Smooth muscle cell (in vitro differentiated cells): ENCODE data around the gene NDUFS7. TPM values are rescaled to one million over a fixed set of nuclear protein-coding genes. Genes with fewer than 3 reads are reported as not detected.

Experiments used
- DNase-seq: peaks from one replicate; lab custom pipeline; 2025; ENCODE audit not compliant: unreplicated experiment; lab: John Stamatoyannopoulos, UW
- H2AFZ ChIP-seq: fragments of 200-600 bp; sonication (generic); 2 replicates; pipeline ENCODE4 v1.6.0; 2016; ENCODE audit warnings: antibody characterized with exemption, low read depth, mild to moderate bottlenecking
- H3F3A ChIP-seq: fragments of 200-600 bp; sonication (generic); 2 replicates; pipeline ENCODE4 v1.6.0; 2017; ENCODE audit warnings: antibody characterized with exemption, low read depth
- H3K27ac ChIP-seq: fragments of 200-600 bp; sonication (generic); 2 replicates; pipeline ENCODE4 v1.5.1; 2016; ENCODE audit warnings: low read depth, mild to moderate bottlenecking
- H3K27me3 ChIP-seq: fragments of 200-600 bp; sonication (generic); 2 replicates; pipeline ENCODE4 v1.6.1; 2016; ENCODE audit warnings: low read depth, mild to moderate bottlenecking
- H3K36me3 ChIP-seq: fragments of 200-600 bp; sonication (generic); 2 replicates; pipeline ENCODE4 v1.5.1; 2016; ENCODE audit warnings: low read depth
- H3K4me1 ChIP-seq: fragments of 200-600 bp; sonication (generic); 2 replicates; pipeline ENCODE4 v1.5.1; 2016; ENCODE audit warnings: low read depth
- H3K4me2 ChIP-seq: fragments of 200-600 bp; sonication (generic); 2 replicates; pipeline ENCODE4 v1.6.0; 2016; ENCODE audit warnings: mild to moderate bottlenecking
- H3K4me3 ChIP-seq: fragments of 200-600 bp; sonication (generic); 2 replicates; pipeline ENCODE4 v1.5.1; 2016; ENCODE audit warnings: mild to moderate bottlenecking
- H3K79me2 ChIP-seq: fragments of 200-600 bp; sonication (generic); 2 replicates; pipeline ENCODE4 v1.6.0; 2016; ENCODE audit warnings: low read depth, mild to moderate bottlenecking
- H3K9ac ChIP-seq: fragments of 200-600 bp; sonication (generic); 2 replicates; pipeline ENCODE4 v1.6.0; 2016; ENCODE audit warnings: low read depth
- H3K9me3 ChIP-seq: fragments of 200-600 bp; sonication (generic); replicated peaks from 2 replicates; pipeline ENCODE4 v1.5.1; 2016; ENCODE audit warnings: low read depth
- H4K20me1 ChIP-seq: fragments of 200-600 bp; sonication (generic); 2 replicates; pipeline ENCODE4 v1.6.0; 2016; ENCODE audit warnings: low read depth
- whole genome bisulfite sequencing: methylation state at CpG from one replicate; pipeline ENCODE4 v1.1.7; 2016; ENCODE audit warnings: low lambda C conversion rate; 5-methylcytosine and 5-hydroxymethylcytosine counted together
- polyA plus RNA-seq: library from polyadenylated mRNA; unstranded; fragments of >200 nt; fragmentation: Nextera tagmentation; extraction: Ambion mirVana; gene quantifications from 2 replicates; pipeline ENCODE4 v1.2.1, GENCODE V29; 2016
- total RNA-seq: library from RNA; depleted of rRNA; stranded (reverse); fragments of >200 nt; gene quantifications from 2 replicates; pipeline ENCODE4 v1.2.3, GENCODE V29; 2014
- TF ChIP-seq, protein P1 (sequence below): fragments of 200-600 bp; sonication (generic); IDR thresholded peaks from 2 replicates; pipeline ENCODE4 v1.5.1; 2017; ENCODE audit warnings: borderline replicate concordance, mild to moderate bottlenecking, antibody characterized with exemption; ENCODE audit not compliant: insufficient read depth, poor library complexity, severe bottlenecking

Gene NDUFS7
- total RNA-seq (62.7 and 95.8 TPM in 2 replicates), polyA plus RNA-seq (226 and 245 TPM in 2 replicates)

DNA sequence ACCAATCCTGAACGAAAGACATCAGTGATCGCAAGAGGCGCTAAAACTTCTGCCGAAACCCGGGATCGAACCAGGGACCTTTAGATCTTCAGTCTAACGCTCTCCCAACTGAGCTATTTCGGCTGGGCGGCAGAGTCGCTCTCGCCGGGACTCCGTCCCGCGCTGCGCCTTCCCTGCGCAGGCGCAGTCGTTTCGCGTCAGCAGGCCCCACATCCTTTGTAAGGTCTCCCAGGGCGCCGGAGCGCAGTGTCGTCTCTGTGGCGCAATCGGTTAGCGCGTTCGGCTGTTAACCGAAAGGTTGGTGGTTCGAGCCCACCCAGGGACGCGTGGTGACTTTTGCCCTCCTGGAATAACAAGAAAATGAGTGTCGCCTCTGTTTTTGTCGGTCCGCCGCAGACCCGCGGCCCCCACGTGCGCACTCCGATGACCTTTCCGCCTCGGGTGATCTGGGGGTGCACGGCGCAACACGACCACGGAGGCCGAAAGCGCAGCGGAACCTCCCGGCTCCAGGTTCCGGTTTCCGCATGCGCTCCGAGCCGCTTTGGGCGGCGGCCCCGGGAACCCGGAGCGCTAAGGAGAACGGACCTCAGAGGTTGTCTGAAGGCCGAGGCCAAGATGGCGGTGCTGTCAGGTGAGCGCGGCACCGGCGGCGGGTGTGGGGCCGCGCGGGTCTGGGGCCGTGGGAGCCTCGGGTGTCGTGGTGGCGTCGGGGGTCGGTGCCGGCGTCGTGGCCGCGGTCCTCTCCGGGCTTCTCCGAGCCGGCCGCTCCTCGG, at the start of gene NDUFS7:
NDUFS7 (plus strand) TSS at position 596 of the 773 bp plus-strand sequence; CDS start at position 616, 20 bp downstream.
- H3K4me3 ChIP-seq: peak within 1 kb of the TSS; percentile 82
- H3K36me3 ChIP-seq: no peaks in the 10 kb centered on the region
- peaks cover 8% of the 10 kb centered on the region for H3F3A ChIP-seq
- peak within 1 kb of the TSS; percentile 36 for H3K27ac ChIP-seq
- peaks cover 25% of the 10 kb centered on the region for H3K79me2 ChIP-seq
- peak; percentile 94 for DNase-seq
- peaks cover 5% of the 10 kb centered on the region for H4K20me1 ChIP-seq
- TF ChIP-seq, protein P1, sequence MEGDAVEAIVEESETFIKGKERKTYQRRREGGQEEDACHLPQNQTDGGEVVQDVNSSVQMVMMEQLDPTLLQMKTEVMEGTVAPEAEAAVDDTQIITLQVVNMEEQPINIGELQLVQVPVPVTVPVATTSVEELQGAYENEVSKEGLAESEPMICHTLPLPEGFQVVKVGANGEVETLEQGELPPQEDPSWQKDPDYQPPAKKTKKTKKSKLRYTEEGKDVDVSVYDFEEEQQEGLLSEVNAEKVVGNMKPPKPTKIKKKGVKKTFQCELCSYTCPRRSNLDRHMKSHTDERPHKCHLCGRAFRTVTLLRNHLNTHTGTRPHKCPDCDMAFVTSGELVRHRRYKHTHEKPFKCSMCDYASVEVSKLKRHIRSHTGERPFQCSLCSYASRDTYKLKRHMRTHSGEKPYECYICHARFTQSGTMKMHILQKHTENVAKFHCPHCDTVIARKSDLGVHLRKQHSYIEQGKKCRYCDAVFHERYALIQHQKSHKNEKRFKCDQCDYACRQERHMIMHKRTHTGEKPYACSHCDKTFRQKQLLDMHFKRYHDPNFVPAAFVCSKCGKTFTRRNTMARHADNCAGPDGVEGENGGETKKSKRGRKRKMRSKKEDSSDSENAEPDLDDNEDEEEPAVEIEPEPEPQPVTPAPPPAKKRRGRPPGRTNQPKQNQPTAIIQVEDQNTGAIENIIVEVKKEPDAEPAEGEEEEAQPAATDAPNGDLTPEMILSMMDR: no peak
- no peaks in the 10 kb centered on the region for H3K9me3 ChIP-seq
- peak within 1 kb of the TSS; percentile 96 for H3K4me2 ChIP-seq
- H3K27me3 ChIP-seq: no peaks in the 10 kb centered on the region
- peak within 1 kb of the TSS; percentile 86 for H3K9ac ChIP-seq
- peaks cover 15% of the 10 kb centered on the region for H3K4me1 ChIP-seq
- WGBS: under 1% methylated on average over 88 of the region's 90 CpGs
- H2AFZ ChIP-seq: peak within 1 kb of the TSS; percentile 68

DNA sequence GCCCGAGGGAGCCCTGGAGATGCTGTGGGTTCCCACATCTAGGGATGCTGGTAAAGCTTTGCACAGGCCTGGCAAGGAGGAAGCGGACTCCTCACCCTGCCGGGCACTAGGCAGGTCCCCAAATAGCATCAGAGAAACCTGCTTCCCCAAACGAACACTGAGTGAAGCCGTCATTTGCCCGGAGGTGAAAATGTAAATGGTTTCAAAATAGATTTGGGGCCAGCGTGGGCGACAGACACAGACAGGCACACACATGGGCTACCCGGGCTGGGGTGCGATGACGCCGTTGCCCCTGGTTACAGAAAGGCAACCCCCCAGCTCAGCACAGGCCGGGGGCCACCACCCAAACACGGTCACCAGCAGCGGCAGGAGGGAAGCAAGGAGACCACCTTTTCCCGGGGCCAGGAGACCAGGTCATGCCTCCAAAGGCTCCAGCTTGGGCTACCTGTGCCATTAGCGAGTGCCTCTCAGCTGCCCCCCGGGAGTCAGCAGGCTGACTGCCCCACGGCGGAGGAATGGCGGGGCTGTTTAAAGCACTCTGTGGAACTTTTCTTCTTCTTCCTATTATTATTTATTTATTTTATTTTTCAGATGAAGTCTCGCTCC, 47.5 kb upstream of the NDUFS7 start:
- no peak for DNase-seq
- H3K9me3 ChIP-seq: no peaks in the 10 kb centered on the region
- WGBS: 94% methylated on average over 22 of the region's 22 CpGs
- H3K79me2 ChIP-seq: no peaks in the 10 kb centered on the region
- H3K27me3 ChIP-seq: no peaks in the 10 kb centered on the region
- no peaks in the 10 kb centered on the region for H3K36me3 ChIP-seq
- no peaks in the 10 kb centered on the region for H3F3A ChIP-seq
- no peak overlapping the region for H3K27ac ChIP-seq
- no peaks in the 10 kb centered on the region for H3K4me1 ChIP-seq
- no peak overlapping the region for H2AFZ ChIP-seq
- no peak overlapping the region for H3K9ac ChIP-seq
- H3K4me2 ChIP-seq: no peak overlapping the region
- no peaks in the 10 kb centered on the region for H4K20me1 ChIP-seq
- TF ChIP-seq, protein P1: no peak
- H3K4me3 ChIP-seq: no peak overlapping the region

- Histone ChIP-seq H3K9me3 (no peaks in the 10 kb centered on the region), H3K27ac (no peak overlapping the region), H3K4me1 (no peaks in the 10 kb centered on the region), H3K4me3 (no peak overlapping the region), H3K9ac (no peak overlapping the region), H4K20me1 (no peaks in the 10 kb centered on the region), H3K36me3 (no peaks in the 10 kb centered on the region), H2AFZ (no peak overlapping the region), H3K4me2 (no peak overlapping the region), H3K27me3 (no peaks in the 10 kb centered on the region), H3K79me2 (no peaks in the 10 kb centered on the region), H3F3A (no peaks in the 10 kb centered on the region)
- TF ChIP-seq, protein P1: no peak
- WGBS: 90% methylated on average over 28 of the region's 28 CpGs
- no peak for DNase-seq
These were observed 42.8 kb upstream of the NDUFS7 start for GRCh38 chr19:1340681-1341469.
